KMS-11 (cell line): ENCODE measurements around the gene FHAD1.

Source experiments
- H2AFZ ChIP-seq: fragments of 200-600 bp; sonication (generic); 2 replicates; pipeline ENCODE4 v1.6.1; 2016; ENCODE audit warnings: antibody characterized with exemption, mixed run types, low read depth
- H3K27ac ChIP-seq: fragments of 200-600 bp; sonication (generic); 2 replicates; pipeline ENCODE4 v1.6.1; 2016; ENCODE audit warnings: mild to moderate bottlenecking, mixed run types
- H3K27me3 ChIP-seq: fragments of 200-600 bp; sonication (generic); 2 replicates; pipeline ENCODE4 v1.6.1; 2017; ENCODE audit warnings: mild to moderate bottlenecking, low read depth, mixed run types, moderate library complexity; ENCODE audit not compliant: insufficient read depth
- H3K36me3 ChIP-seq: fragments of 200-600 bp; sonication (generic); 2 replicates; pipeline ENCODE4 v1.6.1; 2017; ENCODE audit warnings: mild to moderate bottlenecking, mixed run types; ENCODE audit not compliant: insufficient read depth
- H3K4me1 ChIP-seq: fragments of 200-600 bp; sonication (generic); 2 replicates; pipeline ENCODE4 v1.6.1; 2016; ENCODE audit warnings: mild to moderate bottlenecking, low read depth, mixed run types; ENCODE audit not compliant: poor library complexity, severe bottlenecking
- H3K4me2 ChIP-seq: fragments of 200-600 bp; sonication (generic); 2 replicates; pipeline ENCODE4 v1.7.0; 2016; ENCODE audit warnings: mild to moderate bottlenecking, mixed run types
- H3K4me3 ChIP-seq: fragments of 200-600 bp; sonication (generic); IDR thresholded peaks from 2 replicates; pipeline ENCODE4 v1.6.1; 2017; ENCODE audit warnings: low read depth, low read length, mixed read lengths; ENCODE audit not compliant: insufficient read depth
- H3K79me2 ChIP-seq: fragments of 200-600 bp; sonication (generic); 2 replicates; pipeline ENCODE4 v1.6.1; 2016; ENCODE audit warnings: low read depth, mixed run types; ENCODE audit not compliant: insufficient read depth
- H3K9ac ChIP-seq: fragments of 200-600 bp; sonication (generic); 2 replicates; pipeline ENCODE4 v1.6.1; 2016; ENCODE audit warnings: mild to moderate bottlenecking, mixed run types
- H4K20me1 ChIP-seq: fragments of 200-600 bp; sonication (generic); 2 replicates; pipeline ENCODE4 v1.6.1; 2016; ENCODE audit warnings: mild to moderate bottlenecking, mixed run types; ENCODE audit not compliant: insufficient read depth
- TF ChIP-seq, protein P1 (sequence below): fragments of 200-600 bp; sonication (generic); conservative IDR thresholded peaks from 2 replicates; pipeline ENCODE4 v1.6.1; 2017; ENCODE audit warnings: low read depth, mild to moderate bottlenecking, antibody characterized with exemption, low read length, moderate library complexity, mixed read lengths

Gene FHAD1

DNA sequence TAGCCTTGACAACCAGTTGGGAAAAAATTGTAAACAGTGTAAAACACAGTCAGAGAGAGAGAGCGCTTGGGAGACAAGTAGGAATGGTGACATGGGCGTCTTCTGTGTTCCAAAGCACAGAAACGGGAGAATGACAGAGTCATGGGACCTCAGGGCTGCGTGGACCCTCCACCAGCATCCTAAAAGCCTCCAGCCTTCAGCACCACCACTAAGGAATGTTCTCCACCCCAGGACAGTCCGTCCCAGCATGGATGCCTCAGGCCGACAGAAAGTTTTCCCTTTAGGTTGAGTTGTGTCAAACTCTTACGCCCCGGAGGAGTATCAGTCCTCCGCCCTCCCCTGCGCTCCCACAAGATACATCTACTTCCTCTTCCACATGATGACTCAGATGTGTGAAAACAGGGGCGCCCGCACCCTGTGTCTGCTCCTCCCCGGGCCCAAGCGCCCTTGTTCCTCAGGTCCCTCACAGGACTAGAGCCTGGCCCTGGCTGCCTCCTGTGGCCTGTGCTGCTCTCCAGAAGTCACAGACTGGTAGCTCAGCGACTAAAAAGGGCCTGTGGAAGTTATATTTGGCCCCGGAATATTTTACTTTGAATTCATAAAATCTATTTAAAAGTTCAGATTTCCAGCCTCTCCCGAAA lies 98.8 kb downstream of the FHAD1 start:
- no peak overlapping the region for H3K9ac ChIP-seq
- TF ChIP-seq, protein P1, sequence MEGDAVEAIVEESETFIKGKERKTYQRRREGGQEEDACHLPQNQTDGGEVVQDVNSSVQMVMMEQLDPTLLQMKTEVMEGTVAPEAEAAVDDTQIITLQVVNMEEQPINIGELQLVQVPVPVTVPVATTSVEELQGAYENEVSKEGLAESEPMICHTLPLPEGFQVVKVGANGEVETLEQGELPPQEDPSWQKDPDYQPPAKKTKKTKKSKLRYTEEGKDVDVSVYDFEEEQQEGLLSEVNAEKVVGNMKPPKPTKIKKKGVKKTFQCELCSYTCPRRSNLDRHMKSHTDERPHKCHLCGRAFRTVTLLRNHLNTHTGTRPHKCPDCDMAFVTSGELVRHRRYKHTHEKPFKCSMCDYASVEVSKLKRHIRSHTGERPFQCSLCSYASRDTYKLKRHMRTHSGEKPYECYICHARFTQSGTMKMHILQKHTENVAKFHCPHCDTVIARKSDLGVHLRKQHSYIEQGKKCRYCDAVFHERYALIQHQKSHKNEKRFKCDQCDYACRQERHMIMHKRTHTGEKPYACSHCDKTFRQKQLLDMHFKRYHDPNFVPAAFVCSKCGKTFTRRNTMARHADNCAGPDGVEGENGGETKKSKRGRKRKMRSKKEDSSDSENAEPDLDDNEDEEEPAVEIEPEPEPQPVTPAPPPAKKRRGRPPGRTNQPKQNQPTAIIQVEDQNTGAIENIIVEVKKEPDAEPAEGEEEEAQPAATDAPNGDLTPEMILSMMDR = no peak
- no peak overlapping the region for H2AFZ ChIP-seq
- H3K36me3 ChIP-seq = no peaks in the 10 kb centered on the region
- H3K4me2 ChIP-seq = no peak overlapping the region
- H3K27ac ChIP-seq = no peak overlapping the region
- H3K27me3 ChIP-seq = peaks cover 46% of the 10 kb centered on the region; the same call in 1 of the 2 replicates
- H3K79me2 ChIP-seq = no peaks in the 10 kb centered on the region
- no peaks in the 10 kb centered on the region for H3K4me1 ChIP-seq
- H4K20me1 ChIP-seq = no peaks in the 10 kb centered on the region
- no peak overlapping the region for H3K4me3 ChIP-seq

DNA sequence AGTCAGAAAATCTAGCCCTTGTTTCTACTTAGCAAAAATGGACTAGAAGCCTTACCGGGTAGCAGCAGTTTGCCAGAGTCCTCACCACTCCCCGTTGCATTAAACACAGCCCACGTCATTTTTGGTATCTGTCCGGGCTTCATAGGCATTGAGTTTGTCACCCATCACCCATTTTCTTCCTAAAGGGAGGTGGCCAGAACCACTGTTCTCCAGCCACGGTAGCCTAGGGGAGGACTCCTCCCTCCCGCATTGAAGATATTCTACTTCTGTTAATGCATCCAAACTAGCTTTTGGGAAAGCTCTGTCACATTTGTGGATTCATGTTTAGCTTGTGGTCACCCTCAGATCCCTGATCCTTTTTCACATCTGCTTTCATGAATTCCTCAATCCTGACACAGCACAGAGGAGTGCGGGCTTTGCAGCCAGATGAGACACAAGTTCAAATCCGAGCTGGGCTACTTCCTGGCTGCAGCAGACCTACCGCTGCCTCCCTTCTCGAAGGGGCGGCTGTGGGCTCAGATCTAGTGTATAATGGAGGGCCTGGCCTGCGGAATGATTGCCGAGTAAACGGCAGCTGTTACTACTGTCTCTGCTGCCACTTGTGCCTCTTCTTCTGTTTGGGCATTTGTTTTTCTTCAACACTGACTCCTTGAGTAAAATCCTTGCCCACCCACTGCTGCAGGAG lies 99.5 kb downstream of the FHAD1 start:
- Histone ChIP-seq H3K4me3 (no peak overlapping the region), H3K27me3 (peaks cover 46% of the 10 kb centered on the region; the same call in 1 of the 2 replicates), H4K20me1 (no peaks in the 10 kb centered on the region), H3K27ac (no peak overlapping the region), H3K79me2 (no peaks in the 10 kb centered on the region), H3K9ac (no peak overlapping the region), H3K4me1 (no peaks in the 10 kb centered on the region), H3K4me2 (no peak overlapping the region), H2AFZ (no peak overlapping the region), H3K36me3 (no peaks in the 10 kb centered on the region)
- TF ChIP-seq, protein P1 = no peak

DNA sequence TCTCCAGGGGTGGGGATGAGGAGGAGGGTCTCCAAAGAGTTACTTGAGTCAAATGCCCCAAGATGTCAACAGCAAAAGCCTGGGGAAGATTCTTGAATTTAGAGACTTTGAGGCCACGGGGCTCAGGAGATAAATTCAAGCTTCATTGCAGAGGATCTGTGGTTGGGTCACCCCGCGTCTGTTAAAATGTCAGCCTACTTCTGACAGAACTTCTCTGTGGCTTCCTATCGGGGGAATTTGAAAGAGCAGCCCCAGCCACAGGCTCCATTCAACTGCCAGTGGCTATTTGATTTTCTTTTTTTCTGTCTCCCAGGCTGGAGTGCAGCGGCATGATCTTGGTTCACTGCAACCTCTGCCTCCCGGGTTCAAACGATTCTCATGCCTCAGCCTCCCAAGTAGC lies 100.2 kb downstream of the FHAD1 start:
- H3K9ac ChIP-seq = no peak overlapping the region
- no peak overlapping the region for H3K27ac ChIP-seq
- TF ChIP-seq, protein P1 = no peak
- no peaks in the 10 kb centered on the region for H3K4me1 ChIP-seq
- H4K20me1 ChIP-seq = no peaks in the 10 kb centered on the region
- no peaks in the 10 kb centered on the region for H3K36me3 ChIP-seq
- H3K4me3 ChIP-seq = no peak overlapping the region
- H3K27me3 ChIP-seq = peaks cover 46% of the 10 kb centered on the region; the same call in 1 of the 2 replicates
- no peak overlapping the region for H2AFZ ChIP-seq
- no peaks in the 10 kb centered on the region for H3K79me2 ChIP-seq
- no peak overlapping the region for H3K4me2 ChIP-seq

DNA sequence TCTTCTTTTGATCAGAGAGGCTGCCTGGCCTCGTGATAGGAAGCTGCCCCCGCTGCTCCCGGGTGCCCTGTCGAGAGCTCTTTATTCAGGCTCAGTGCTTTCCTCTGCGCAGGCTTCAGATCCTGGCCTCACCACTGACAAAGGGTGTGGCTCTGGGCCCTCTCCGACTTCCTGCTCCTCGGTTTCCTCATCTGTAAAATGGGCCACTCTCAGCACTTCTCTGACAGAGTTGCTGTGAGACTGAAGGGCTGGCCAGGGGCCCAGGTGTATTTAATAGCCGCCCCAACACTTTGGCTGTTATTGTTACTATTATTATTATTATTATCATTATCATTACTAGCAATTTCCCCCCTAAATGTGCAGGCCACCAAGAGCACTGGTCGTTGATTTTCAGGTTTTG lies 101.6 kb downstream of the FHAD1 start:
- Histone ChIP-seq H3K4me3 (no peak overlapping the region), H3K9ac (no peak overlapping the region), H3K27me3 (peaks cover 44% of the 10 kb centered on the region; the same call in 1 of the 2 replicates), H2AFZ (no peak overlapping the region), H3K4me2 (no peak overlapping the region), H4K20me1 (no peaks in the 10 kb centered on the region), H3K4me1 (no peaks in the 10 kb centered on the region), H3K27ac (no peak overlapping the region), H3K36me3 (no peaks in the 10 kb centered on the region), H3K79me2 (no peaks in the 10 kb centered on the region)
- TF ChIP-seq, protein P1 = no peak
